ENCODE data around the gene ZMIZ1. TPM values are rescaled to one million over a fixed set of nuclear protein-coding genes. Genes with fewer than 3 reads are reported as not detected.
"Not testable (repeated sequence)": the region's sequence is repeated elsewhere in the genome, so short reads cannot be mapped to it uniquely, and the experiment has no call there.

The ZMIZ1 gene
- total RNA-seq, 1 donor from 2014 or later: 6.3 TPM

DNA sequence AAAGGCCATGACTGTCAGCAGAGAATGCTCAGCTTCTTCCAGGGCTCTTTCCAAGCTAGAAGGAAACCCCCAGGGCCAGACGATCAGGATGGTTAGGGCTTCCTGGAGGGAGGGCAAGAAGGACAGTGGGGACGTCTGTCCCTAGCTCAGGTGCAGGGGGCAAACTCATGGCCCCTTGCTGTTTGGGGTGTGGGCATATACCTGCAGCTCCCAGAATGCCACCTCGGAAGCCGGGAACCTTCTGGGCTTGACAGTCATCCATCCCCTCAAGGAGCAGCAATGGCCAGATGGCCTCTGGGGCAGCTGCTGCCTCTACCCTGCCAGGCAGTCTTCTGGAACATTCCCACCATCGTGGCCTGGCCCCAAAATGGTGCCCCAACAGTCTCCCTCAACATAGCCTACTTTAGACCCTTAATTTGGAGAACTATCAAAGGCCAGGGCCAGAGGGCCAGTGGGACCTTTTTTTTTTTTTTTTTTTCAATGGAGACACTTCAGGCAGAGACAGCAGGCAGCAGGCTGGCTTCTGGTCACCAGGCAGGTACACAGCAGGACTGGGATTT lies 40.2 kb upstream of the ZMIZ1 start:
- DNase-seq (ENCODE audit: low read depth): no peak
- no peak for FAIRE-seq
- H3K27me3 ChIP-seq (ENCODE audit: control insufficient read depth, insufficient read depth, low read length): peaks cover 5% of the 10 kb centered on the region
- no peak overlapping the region for H3K4me3 ChIP-seq (ENCODE audit: low read depth, low read length)
- no peak for TF ChIP-seq CTCF (IDR thresholded peaks at IDR 0.05; ENCODE audit: insufficient read depth, low read length, severe bottlenecking)
- no peaks in the 10 kb centered on the region for H3K36me3 ChIP-seq (ENCODE audit: control insufficient read depth, insufficient read depth, low read length)

GRCh38 chr10:79029478-79030390 lies 39.0 kb upstream of the ZMIZ1 start:
- no peaks in the 10 kb centered on the region for H3K36me3 ChIP-seq (ENCODE audit: control insufficient read depth, insufficient read depth, low read length)
- H3K27me3 ChIP-seq (ENCODE audit: control insufficient read depth, insufficient read depth, low read length): peaks cover 5% of the 10 kb centered on the region
- DNase-seq (ENCODE audit: low read depth): no peak
- TF ChIP-seq CTCF (IDR thresholded peaks at IDR 0.05; ENCODE audit: insufficient read depth, low read length, severe bottlenecking): no peak
- H3K4me3 ChIP-seq (ENCODE audit: low read depth, low read length): no peak overlapping the region
- FAIRE-seq: no peak

DNA sequence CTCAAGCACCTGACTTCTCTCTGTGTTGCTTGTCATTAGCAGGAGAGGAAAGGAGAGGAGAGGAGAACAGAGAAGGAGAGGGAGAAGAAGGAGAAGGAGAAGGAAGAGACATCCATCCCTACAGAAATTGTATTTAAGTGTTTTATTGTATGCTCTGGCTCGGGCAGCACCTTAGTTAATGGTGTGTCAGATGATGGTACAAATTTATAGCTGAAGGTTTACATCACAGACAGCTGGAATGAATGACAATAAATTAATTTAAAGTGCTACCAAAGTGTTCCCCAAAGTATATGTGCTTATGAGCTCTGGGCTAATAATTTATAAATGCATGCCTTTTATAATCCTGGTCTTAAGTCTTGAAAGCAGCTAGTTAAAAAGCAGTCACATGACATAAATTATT lies 38.1 kb upstream of the ZMIZ1 start:
- DNase-seq (ENCODE audit: low read depth) (no peak), FAIRE-seq (no peak)
- TF ChIP-seq CTCF (IDR thresholded peaks at IDR 0.05; ENCODE audit: insufficient read depth, low read length, severe bottlenecking): no peak

DNA sequence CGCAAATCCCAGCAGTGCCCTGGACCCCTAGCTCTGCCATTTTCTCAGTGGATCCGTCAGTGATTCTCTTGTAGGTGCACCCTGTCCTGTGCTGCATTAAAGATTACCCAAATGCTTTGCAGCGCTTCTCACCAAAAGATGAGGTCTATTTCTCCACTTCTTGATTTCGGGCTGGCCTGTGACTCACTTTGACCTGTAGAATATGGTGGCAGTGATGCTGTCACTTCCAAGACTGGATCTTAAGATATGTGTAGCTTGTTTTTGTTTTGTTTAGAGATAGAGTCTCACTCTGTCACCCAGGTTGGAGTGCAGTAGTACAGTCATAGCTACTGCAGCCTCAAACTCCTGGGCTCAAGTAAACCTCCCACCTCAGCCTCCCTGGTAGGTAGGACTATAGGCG lies 37.0 kb upstream of the ZMIZ1 start:
- no peak overlapping the region for H3K4me3 ChIP-seq (ENCODE audit: low read depth, low read length)
- FAIRE-seq: no peak
- no peak for DNase-seq (ENCODE audit: low read depth)
- H3K27me3 ChIP-seq (ENCODE audit: control insufficient read depth, insufficient read depth, low read length): peaks cover 5% of the 10 kb centered on the region
- no peak for TF ChIP-seq CTCF (IDR thresholded peaks at IDR 0.05; ENCODE audit: insufficient read depth, low read length, severe bottlenecking)
- H3K36me3 ChIP-seq (ENCODE audit: control insufficient read depth, insufficient read depth, low read length): no peaks in the 10 kb centered on the region

More for the DNA sequence above, 38.1 kb upstream of the ZMIZ1 start:
- H3K4me3 ChIP-seq (ENCODE audit: low read depth, low read length): no peak overlapping the region
- no peaks in the 10 kb centered on the region for H3K36me3 ChIP-seq (ENCODE audit: control insufficient read depth, insufficient read depth, low read length)
- H3K27me3 ChIP-seq (ENCODE audit: control insufficient read depth, insufficient read depth, low read length): peaks cover 4% of the 10 kb centered on the region

DNA sequence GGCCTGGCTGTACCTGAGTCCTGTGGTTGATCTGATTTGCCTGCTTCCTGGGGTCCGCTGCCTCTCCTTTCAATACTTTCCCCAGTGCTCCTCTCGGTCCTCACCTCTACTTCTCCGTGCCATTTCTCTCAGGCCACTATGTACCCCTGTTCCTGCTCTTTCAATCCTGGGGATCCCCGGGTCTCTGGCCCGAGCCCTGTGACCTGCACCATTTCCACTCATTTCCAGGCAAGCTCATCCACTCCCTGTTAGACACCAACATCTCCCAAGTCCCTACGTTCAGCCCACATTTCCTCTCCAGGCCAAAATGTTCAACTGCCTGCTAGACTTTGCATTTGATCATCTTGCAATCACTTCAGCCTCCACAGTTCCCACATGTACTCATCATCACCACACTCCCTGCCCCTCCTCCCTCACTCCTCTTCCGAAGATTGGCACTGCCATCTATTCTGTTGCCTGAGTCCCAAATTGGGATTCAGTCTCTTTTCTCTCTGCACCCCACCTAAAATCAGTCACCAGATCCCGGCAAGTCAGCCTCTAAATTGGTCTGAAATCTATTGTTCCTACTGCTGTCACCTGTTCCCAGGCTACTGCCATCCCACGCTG lies 34.4 kb upstream of the ZMIZ1 start:
- Histone ChIP-seq H3K4me3 (ENCODE audit: low read depth, low read length) (no peak overlapping the region), H3K36me3 (ENCODE audit: control insufficient read depth, insufficient read depth, low read length) (no peaks in the 10 kb centered on the region), H3K27me3 (ENCODE audit: control insufficient read depth, insufficient read depth, low read length) (peaks cover 5% of the 10 kb centered on the region)
- FAIRE-seq (no peak), DNase-seq (ENCODE audit: low read depth) (no peak)
- TF ChIP-seq CTCF (IDR thresholded peaks at IDR 0.05; ENCODE audit: insufficient read depth, low read length, severe bottlenecking): no peak

GRCh38 chr10:79036416-79036815 lies 32.4 kb upstream of the ZMIZ1 start:
- not testable (repeated sequence) for H3K4me3 ChIP-seq (ENCODE audit: low read depth, low read length); DNase-seq (ENCODE audit: low read depth); H3K27me3 ChIP-seq (ENCODE audit: control insufficient read depth, insufficient read depth, low read length); FAIRE-seq; H3K36me3 ChIP-seq (ENCODE audit: control insufficient read depth, insufficient read depth, low read length)

All from bronchial epithelial cell (primary cell).